Transverse colon (tissue), 4 donors: ENCODE data around the gene GGT5. TPM values are rescaled to one million over a fixed set of nuclear protein-coding genes. Genes with fewer than 3 reads are reported as not detected.
"Not testable (repeated sequence)": the region's sequence is repeated elsewhere in the genome, so short reads cannot be mapped to it uniquely, and the experiment has no call there.

Source experiments
- DNase-seq: peaks from one replicate; pipeline ENCODE4 v3.0.0-alpha.2; 2019
- H3K27ac ChIP-seq, 4 donors: fragments of 200-600 bp; sonication (generic); 2 replicates each; pipeline ENCODE4 v1.5.1; 2016 to 2018; ENCODE audit warnings: inconsistent platforms in 4 of 4
- H3K27me3 ChIP-seq: fragments of 200-600 bp; sonication (generic); 2 replicates; pipeline ENCODE4 v1.5.1; 2017; ENCODE audit warnings: inconsistent platforms
- H3K36me3 ChIP-seq, 4 donors: fragments of 200-600 bp; sonication (generic); 2 replicates each; pipeline ENCODE4 v1.5.1; 2017 to 2019; ENCODE audit warnings: inconsistent platforms in 4 of 4
- H3K4me1 ChIP-seq, 4 donors: fragments of 200-600 bp; sonication (generic); 2 replicates each; pipeline ENCODE4 v1.5.1; 2017 to 2020; ENCODE audit warnings: inconsistent platforms in 4 of 4
- H3K4me3 ChIP-seq, 4 donors: fragments of 200-600 bp; sonication (generic); 1 replicate in 1 of 4; 2 replicates in 3 of 4; pipeline versions ENCODE4 v1.5.1 to v1.6.1; 2017 to 2019; ENCODE audit warnings: inconsistent platforms in 4 of 4
- H3K9me3 ChIP-seq, 2 donors: fragments of 200-600 bp; sonication (generic); 2 replicates each; pipeline ENCODE4 v1.5.1; 2017 to 2019; ENCODE audit warnings: inconsistent platforms in 2 of 2
- CTCF ChIP-seq, 5 experiments: fragments of 200-600 bp in 3 of 5; fragments of 450-650 bp in 2 of 5; sonication (generic) in 3 of 5; IDR thresholded peaks; 1 replicate in 2 of 5; 2 replicates in 3 of 5; pipeline ENCODE4 v1.5.1; 2016 to 2017; ENCODE audit warnings: antibody characterized with exemption in 5 of 5, inconsistent platforms in 3 of 5, mild to moderate bottlenecking in 2 of 5, moderate library complexity in 1 of 5
- EP300 ChIP-seq: sonication (generic); formaldehyde crosslinking; IDR thresholded peaks from one replicate; pipeline ENCODE4 v1.6.1; 2017; ENCODE audit warnings: antibody characterized with exemption, low read depth
- POLR2A ChIP-seq: fragments of 450-650 bp; IDR thresholded peaks from one replicate; pipeline ENCODE4 v1.6.1; 2016; ENCODE audit warnings: antibody characterized with exemption, mild to moderate bottlenecking, moderate library complexity
- POLR2AphosphoS5 ChIP-seq, 3 donors: sonication (generic); formaldehyde crosslinking; IDR thresholded peaks; one replicate each; pipeline ENCODE4 v1.6.1; 2016; ENCODE audit warnings: antibody characterized with exemption in 3 of 3
- WGBS, 2 donors: methylation state at CpG; one replicate each; pipeline ENCODE4 v1.1.5; 2018; ENCODE audit warnings: low coverage in 1 of 2; 5-methylcytosine and 5-hydroxymethylcytosine counted together
- in situ Hi-C, 4 donors: fragments of 200-750 bp; cut with MboI; loops; one replicate each; pipeline versions ENCODE4 v1.15.0 to v1.15.1; 2017; ENCODE audit warnings: low sequenced_read_pairs in 3 of 4, low pct_ligation_motif_present in 1 of 4, low pct_unique_long_range_greater_than_20kb in 1 of 4
- intact Hi-C: fragments of 100-400 bp; cut with DNase I; formaldehyde crosslinking; loops from one replicate; pipeline ENCODE4 v1.15.1; 2023; ENCODE audit warnings: low total_unique reads
- total RNA-seq, 4 donors: library from RNA; depleted of rRNA; stranded (reverse); fragments of >200 nt; gene quantifications; one replicate each; pipeline ENCODE4 v1.1.0, GENCODE V29; 2016

GGT5 gene
- total RNA-seq, 4 donors from 2014 or later = 4.1 to 15.4 (median 9.1) TPM

GRCh38 chr22:24209687-24210086, 35.2 kb downstream of the GGT5 start:
- H3K4me1 ChIP-seq = peaks cover 0 to 25% (median 15%) of the 10 kb centered on the region in 4 donors
- no peak for DNase-seq
- no peaks in the 10 kb centered on the region for H3K36me3 ChIP-seq
- 84 to 100% methylated on average over 1 to 4 of the region's 4 CpGs for WGBS, 2 donors
- H3K27me3 ChIP-seq = no peaks in the 10 kb centered on the region
- in situ Hi-C loops (no loop called here), intact Hi-C loops (loop anchor here (5.0 kb wide), 1 partner anchor 38 kb away; the partner anchor contains the start of gene GGT5)
- no peaks in the 10 kb centered on the region for H3K9me3 ChIP-seq
- no peak overlapping the region for H3K27ac ChIP-seq
- H3K4me3 ChIP-seq = no peak overlapping the region
- no peak for TF ChIP-seq EP300
- no peak for TF ChIP-seq CTCF (IDR thresholded peaks at IDR 0.05)
- TF ChIP-seq POLR2AphosphoS5 (IDR thresholded peaks at IDR 0.05) = no peak
- no peak for TF ChIP-seq POLR2A

GRCh38 chr22:24209016-24209415, 35.9 kb downstream of the GGT5 start:
- H3K4me1 ChIP-seq = peaks cover 0 to 25% (median 15%) of the 10 kb centered on the region in 4 donors
- H3K36me3 ChIP-seq = no peaks in the 10 kb centered on the region
- DNase-seq = no peak
- no peak overlapping the region for H3K4me3 ChIP-seq
- intact Hi-C loops (loop anchor here (5.0 kb wide), 1 partner anchor 38 kb away; the partner anchor contains the start of gene GGT5), in situ Hi-C loops (no loop called here)
- H3K9me3 ChIP-seq = no peaks in the 10 kb centered on the region
- no peak for TF ChIP-seq CTCF (IDR thresholded peaks at IDR 0.05)
- TF ChIP-seq EP300 = no peak
- TF ChIP-seq POLR2AphosphoS5 (IDR thresholded peaks at IDR 0.05) = no peak
- no peak for TF ChIP-seq POLR2A
- 74 to 77% methylated on average over 3 of the region's 3 CpGs for WGBS, 2 donors
- peak overlapping the region in 1 of 4 donors; percentile 77 for H3K27ac ChIP-seq
- no peaks in the 10 kb centered on the region for H3K27me3 ChIP-seq

- H3K36me3 ChIP-seq = no peaks in the 10 kb centered on the region
- H3K27me3 ChIP-seq = no peaks in the 10 kb centered on the region
- DNase-seq = no peak
- 0 to 6% methylated on average over 2 of the region's 2 CpGs for WGBS, 2 donors
- peak overlapping the region; percentile 60 to 83 (median 79) for H3K27ac ChIP-seq
- TF ChIP-seq POLR2AphosphoS5 (IDR thresholded peaks at IDR 0.05) = peak; percentile 10 to 52 (median 37)
- no peak for TF ChIP-seq CTCF (IDR thresholded peaks at IDR 0.05)
- TF ChIP-seq POLR2A = no peak
- no peak for TF ChIP-seq EP300
- H3K4me3 ChIP-seq = no peak overlapping the region
- intact Hi-C loops (loop anchor here (5.0 kb wide), 1 partner anchor 39 kb away; the partner anchor contains the start of gene GGT5), in situ Hi-C loops (no loop called here)
- H3K4me1 ChIP-seq = peaks cover 0 to 25% (median 15%) of the 10 kb centered on the region in 4 donors
- H3K9me3 ChIP-seq = no peaks in the 10 kb centered on the region
Observed at GRCh38 chr22:24208012-24208749, 36.7 kb downstream of the GGT5 start.

GRCh38 chr22:24207264-24208011, 37.4 kb downstream of the GGT5 start:
- Histone ChIP-seq H3K36me3 (no peaks in the 10 kb centered on the region), H3K4me3 (no peak overlapping the region), H3K27ac (peak overlapping the region; percentile 60 to 83 (median 79)), H3K9me3 (no peaks in the 10 kb centered on the region), H3K4me1 (peaks cover 0 to 25% (median 15%) of the 10 kb centered on the region in 4 donors), H3K27me3 (no peaks in the 10 kb centered on the region)
- WGBS, 2 donors = 69 to 80% methylated on average over 7 to 8 of the region's 8 CpGs
- in situ Hi-C loops (no loop called here), intact Hi-C loops (loop anchor here (5.0 kb wide), 1 partner anchor 40 kb away; the partner anchor contains the start of gene GGT5)
- TF ChIP-seq POLR2AphosphoS5 (IDR thresholded peaks at IDR 0.05) (no peak), CTCF (IDR thresholded peaks at IDR 0.05) (no peak), EP300 (no peak), POLR2A (no peak)
- no peak for DNase-seq

- in situ Hi-C loops, H3K36me3 ChIP-seq, H3K27me3 ChIP-seq, H3K4me3 ChIP-seq, DNase-seq, H3K9me3 ChIP-seq: not testable (repeated sequence)
- WGBS, 2 donors = 90 to 93% methylated on average over 12 to 15 of the region's 15 CpGs
- intact Hi-C loops = loop anchor here (5.0 kb wide), 1 partner anchor 41 kb away; the partner anchor contains the start of gene GGT5
- peaks cover 0 to 25% (median 15%) of the 10 kb centered on the region in 4 donors for H3K4me1 ChIP-seq
- peak overlapping the region; percentile 60 to 83 (median 79) for H3K27ac ChIP-seq
Observed at GRCh38 chr22:24206460-24207263, 38.2 kb downstream of the GGT5 start.
